MCF 10A (cell line): Measurements from ENCODE around the gene TRABD. TPM values are rescaled to one million over a fixed set of nuclear protein-coding genes. Genes with fewer than 3 reads are reported as not detected.

ENCODE experiments used
- BruUV-seq: library from RNA; stranded (reverse); fragments of 400-500 nt; replicated peaks from 2 replicates; lab custom pipeline; 2021; lab: Mats Ljungman, UMichigan
- CTCF ChIA-PET: fragments of 300-600 bp; sonication (Branson Sonifier 250); formaldehyde crosslinking; extraction: SDS; loops from one replicate; lab custom pipeline; 2021; ENCODE audit warnings: antibody characterized with exemption, inconsistent platforms; lab: Yijun Ruan, JAX
- POLR2A ChIA-PET: fragments of 300-600, 350-650 bp; sonication (Branson Sonifier 250); formaldehyde crosslinking; extraction: SDS; loops from one replicate; lab custom pipeline; 2020; ENCODE audit warnings: antibody characterized with exemption, inconsistent platforms; lab: Yijun Ruan, JAX
- DNase-seq: peaks from one replicate; pipeline ENCODE4 v3.0.0-alpha.2; 2018; ENCODE audit not compliant: unreplicated experiment
- H3K27ac Mint-ChIP-seq: one replicate; pipeline ENCODE4 v1.8.0; 2022; ENCODE audit warnings: mild to moderate bottlenecking, low read depth, mixed read lengths; ENCODE audit not compliant: unreplicated experiment
- H3K27me3 Mint-ChIP-seq: one replicate; pipeline ENCODE4 v1.8.0; 2022; ENCODE audit warnings: mixed read lengths; ENCODE audit not compliant: insufficient read depth, unreplicated experiment
- H3K36me3 Mint-ChIP-seq: one replicate; pipeline ENCODE4 v1.8.0; 2022; ENCODE audit warnings: mild to moderate bottlenecking, moderate library complexity, mixed read lengths; ENCODE audit not compliant: insufficient read depth, unreplicated experiment
- H3K4me1 Mint-ChIP-seq: one replicate; pipeline ENCODE4 v1.8.0; 2022; ENCODE audit warnings: mixed read lengths; ENCODE audit not compliant: insufficient read depth, unreplicated experiment
- H3K4me3 Mint-ChIP-seq: one replicate; pipeline ENCODE4 v1.8.0; 2022; ENCODE audit warnings: mild to moderate bottlenecking, moderate library complexity, mixed read lengths; ENCODE audit not compliant: unreplicated experiment
- H3K9me3 Mint-ChIP-seq: one replicate; pipeline ENCODE4 v1.8.0; 2022; ENCODE audit warnings: mixed read lengths; ENCODE audit not compliant: unreplicated experiment
- intact Hi-C: fragments of 100-400 bp; cut with micrococcal nuclease; formaldehyde crosslinking; loops from 2 replicates; pipeline ENCODE4 v1.14.1; 2022
- total RNA-seq: library from RNA; stranded (reverse); gene quantifications from 2 replicates; pipeline ENCODE4 v1.2.3, GENCODE V29; 2022
- TF ChIP-seq, protein P1 (sequence below): fragments of 200-600 bp; IDR thresholded peaks from one replicate; pipeline ENCODE4 v1.8.0; 2022; ENCODE audit warnings: antibody characterized with exemption, mild to moderate bottlenecking; ENCODE audit not compliant: unreplicated experiment

TRABD gene
- total RNA-seq, 1 experiment from 2014 or later, result 63.8 TPM

DNA sequence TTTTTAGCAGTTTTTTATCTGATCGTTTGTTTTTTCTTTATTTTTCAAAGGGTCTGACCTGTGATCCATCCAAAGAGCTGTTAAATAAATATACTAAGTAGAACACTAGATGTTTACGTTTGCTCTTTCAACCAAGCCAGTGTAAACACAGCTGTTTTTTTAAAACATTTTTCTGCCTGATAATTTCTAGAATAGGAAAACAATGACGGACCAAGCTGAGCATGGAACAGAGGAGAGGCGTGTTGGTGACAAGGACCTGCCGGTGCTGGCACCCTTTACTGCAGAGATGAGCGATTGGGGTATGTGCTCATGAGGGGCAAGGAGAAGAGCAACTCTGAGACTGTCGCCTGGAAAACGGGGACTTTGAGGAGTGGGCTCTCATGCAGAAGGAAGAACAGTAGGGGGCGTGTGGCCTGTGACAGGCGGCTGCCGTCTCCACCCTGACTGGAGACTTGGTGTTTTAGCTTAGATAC lies 43.8 kb upstream of the TRABD start:
- TF ChIP-seq, protein P1, sequence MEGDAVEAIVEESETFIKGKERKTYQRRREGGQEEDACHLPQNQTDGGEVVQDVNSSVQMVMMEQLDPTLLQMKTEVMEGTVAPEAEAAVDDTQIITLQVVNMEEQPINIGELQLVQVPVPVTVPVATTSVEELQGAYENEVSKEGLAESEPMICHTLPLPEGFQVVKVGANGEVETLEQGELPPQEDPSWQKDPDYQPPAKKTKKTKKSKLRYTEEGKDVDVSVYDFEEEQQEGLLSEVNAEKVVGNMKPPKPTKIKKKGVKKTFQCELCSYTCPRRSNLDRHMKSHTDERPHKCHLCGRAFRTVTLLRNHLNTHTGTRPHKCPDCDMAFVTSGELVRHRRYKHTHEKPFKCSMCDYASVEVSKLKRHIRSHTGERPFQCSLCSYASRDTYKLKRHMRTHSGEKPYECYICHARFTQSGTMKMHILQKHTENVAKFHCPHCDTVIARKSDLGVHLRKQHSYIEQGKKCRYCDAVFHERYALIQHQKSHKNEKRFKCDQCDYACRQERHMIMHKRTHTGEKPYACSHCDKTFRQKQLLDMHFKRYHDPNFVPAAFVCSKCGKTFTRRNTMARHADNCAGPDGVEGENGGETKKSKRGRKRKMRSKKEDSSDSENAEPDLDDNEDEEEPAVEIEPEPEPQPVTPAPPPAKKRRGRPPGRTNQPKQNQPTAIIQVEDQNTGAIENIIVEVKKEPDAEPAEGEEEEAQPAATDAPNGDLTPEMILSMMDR, result no peak
- BruUV-seq, result no TSS peak
- H3K27me3 Mint-ChIP-seq, result no peaks in the 10 kb centered on the region
- H3K36me3 Mint-ChIP-seq, result no peaks in the 10 kb centered on the region
- intact Hi-C loops, result loop anchor here (10.0 kb wide), 1 partner anchor 353 kb away; no protein-coding TSS in a partner anchor
- H3K4me1 Mint-ChIP-seq, result peaks cover 4% of the 10 kb centered on the region
- no peaks in the 10 kb centered on the region for H3K9me3 Mint-ChIP-seq
- no peak overlapping the region for H3K27ac Mint-ChIP-seq
- ChIA-PET POLR2A (interaction anchor here (1.4 kb wide), 1 partner anchor 22 kb away, joined by 3 read pairs; no protein-coding TSS in a partner anchor), CTCF (interaction anchor here (0.6 to 2.0 kb wide), 5 partner anchors 15 to 151 kb away, joined by 3 to 7 read pairs (median 4); no protein-coding TSS in a partner anchor)
- no peak for DNase-seq
- H3K4me3 Mint-ChIP-seq, result no peak overlapping the region

GRCh38 chr22:50143096-50143495 lies 42.6 kb upstream of the TRABD start:
- Mint-ChIP-seq H3K27me3 (no peaks in the 10 kb centered on the region), H3K9me3 (no peaks in the 10 kb centered on the region), H3K27ac (no peak overlapping the region), H3K36me3 (no peaks in the 10 kb centered on the region), H3K4me3 (no peak overlapping the region), H3K4me1 (peaks cover 7% of the 10 kb centered on the region)
- no peak for DNase-seq
- intact Hi-C loops, result loop anchor here (10.0 kb wide), 1 partner anchor 352 kb away; no protein-coding TSS in a partner anchor
- TF ChIP-seq, protein P1, result no peak
- ChIA-PET CTCF (interaction anchor here (0.7 to 2.0 kb wide), 7 partner anchors 9 to 596 kb away, joined by 3 to 7 read pairs (median 4); no protein-coding TSS in a partner anchor), POLR2A (interaction anchor here (0.7 to 1.4 kb wide), 2 partner anchors 14 to 24 kb away, joined by 3 to 5 read pairs; no protein-coding TSS in a partner anchor)
- no TSS peak for BruUV-seq

GRCh38 chr22:50144005-50144614 lies 41.6 kb upstream of the TRABD start:
- no peaks in the 10 kb centered on the region for H3K27me3 Mint-ChIP-seq
- H3K4me3 Mint-ChIP-seq, result no peak overlapping the region
- DNase-seq, result no peak
- no peak overlapping the region for H3K27ac Mint-ChIP-seq
- no peaks in the 10 kb centered on the region for H3K9me3 Mint-ChIP-seq
- ChIA-PET CTCF (no interaction called here), POLR2A (interaction anchor here (0.5 to 0.7 kb wide), 2 partner anchors 79 to 226 kb away, joined by 3 to 4 read pairs; partner anchors contain the start of genes ALG12 and CRELD2)
- TF ChIP-seq, protein P1, result no peak
- peaks cover 7% of the 10 kb centered on the region for H3K4me1 Mint-ChIP-seq
- BruUV-seq, result no TSS peak
- H3K36me3 Mint-ChIP-seq, result no peaks in the 10 kb centered on the region
- intact Hi-C loops, result loop anchor here (10.0 kb wide), 1 partner anchor 351 kb away; no protein-coding TSS in a partner anchor
